ENCODE results near the gene JPH2.

JPH2 gene

DNA sequence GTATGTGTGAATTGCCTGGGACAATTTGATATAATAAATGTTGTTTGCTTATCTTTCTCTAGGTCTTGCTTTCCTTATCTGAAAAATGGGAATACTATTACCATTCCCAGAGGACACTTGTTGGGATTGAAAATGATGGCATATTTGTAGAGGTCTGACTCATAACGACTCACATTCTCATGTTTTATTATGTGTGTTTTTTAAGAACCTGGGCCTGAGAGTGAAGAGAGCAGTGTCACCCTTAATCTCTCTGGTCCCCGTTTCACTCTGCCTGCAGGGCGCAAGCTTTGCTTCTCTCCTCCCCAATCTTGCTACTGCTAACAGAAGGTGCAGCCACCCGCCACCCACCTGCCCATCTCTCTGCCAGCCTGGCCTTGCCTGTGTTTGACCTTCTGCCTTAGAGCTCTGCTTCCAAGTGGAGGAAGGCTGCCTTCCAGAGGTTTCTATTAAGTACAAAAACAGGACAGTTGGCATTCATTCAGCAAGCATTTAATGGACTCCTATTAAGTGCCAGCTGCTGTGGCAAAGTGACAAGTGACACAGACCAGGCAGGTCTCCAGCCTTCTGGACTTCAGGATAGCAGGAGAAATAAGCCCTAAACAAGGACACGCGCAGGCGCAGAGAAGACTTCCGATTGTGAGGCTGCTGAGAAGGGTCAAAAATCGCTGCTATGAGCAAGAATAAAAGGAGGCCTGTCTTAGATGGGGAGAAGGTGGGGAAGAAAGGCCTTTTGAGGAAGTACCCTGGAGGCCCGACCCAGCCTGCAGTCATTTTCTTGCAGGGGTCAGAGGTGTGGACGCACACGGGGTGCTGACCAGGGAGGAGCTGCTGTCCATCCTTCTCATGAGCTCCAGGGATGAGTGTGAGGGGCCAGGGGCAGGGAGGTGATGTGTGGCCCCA, 112.5 kb downstream of the JPH2 start:
- DNase-seq = no peak

DNA sequence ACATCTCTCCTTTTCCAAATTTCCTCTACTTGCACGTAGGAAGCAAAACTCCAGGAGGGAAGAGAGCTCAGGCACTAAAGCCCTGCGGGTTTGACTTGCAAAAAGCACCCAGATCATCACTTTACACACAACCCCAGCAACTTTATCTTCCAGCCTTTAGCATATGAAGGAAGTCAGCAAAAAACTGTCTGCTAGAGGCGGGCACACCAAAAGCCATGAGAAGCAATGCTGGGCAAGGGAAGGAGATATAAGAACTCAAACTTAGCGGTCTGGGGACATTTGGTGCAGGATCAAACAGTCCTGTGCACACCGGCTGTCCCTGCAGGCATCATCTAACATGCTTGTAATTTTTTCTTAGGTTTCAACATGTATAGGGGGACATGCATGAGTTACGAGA, 113.3 kb downstream of the JPH2 start:
- DNase-seq = no peak

DNA sequence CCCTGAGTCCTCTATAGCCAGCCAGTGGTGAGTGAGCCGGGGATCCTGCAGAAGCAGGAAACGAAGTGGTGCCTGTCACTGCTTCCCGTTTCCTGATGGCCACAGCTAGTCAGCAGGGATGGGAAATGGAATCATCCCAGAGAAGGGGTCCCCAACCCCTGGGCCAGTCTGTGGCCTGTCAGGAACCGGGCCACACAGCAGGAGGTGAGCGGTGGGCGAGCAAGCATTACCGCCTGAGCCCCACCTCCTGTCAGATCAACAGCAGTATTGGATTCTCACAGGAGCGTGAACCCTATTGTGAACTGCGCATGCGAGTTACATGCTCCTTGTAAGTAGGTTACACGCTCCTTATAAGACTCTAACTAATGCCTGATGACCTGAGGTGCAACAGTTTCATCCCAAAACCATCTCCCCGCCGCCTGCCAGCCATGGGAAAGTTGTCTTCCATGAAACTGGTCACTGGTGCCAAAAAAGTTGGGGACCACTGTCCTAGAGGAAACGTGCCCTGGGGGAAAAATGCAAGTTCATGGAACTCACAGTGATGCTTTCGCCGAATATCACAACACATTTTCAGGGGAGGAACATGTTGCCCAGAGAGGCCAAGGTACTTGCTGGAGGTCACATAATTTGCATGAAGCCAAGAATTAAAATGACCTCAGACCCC, 113.8 kb downstream of the JPH2 start:
- no peak for DNase-seq

DNA sequence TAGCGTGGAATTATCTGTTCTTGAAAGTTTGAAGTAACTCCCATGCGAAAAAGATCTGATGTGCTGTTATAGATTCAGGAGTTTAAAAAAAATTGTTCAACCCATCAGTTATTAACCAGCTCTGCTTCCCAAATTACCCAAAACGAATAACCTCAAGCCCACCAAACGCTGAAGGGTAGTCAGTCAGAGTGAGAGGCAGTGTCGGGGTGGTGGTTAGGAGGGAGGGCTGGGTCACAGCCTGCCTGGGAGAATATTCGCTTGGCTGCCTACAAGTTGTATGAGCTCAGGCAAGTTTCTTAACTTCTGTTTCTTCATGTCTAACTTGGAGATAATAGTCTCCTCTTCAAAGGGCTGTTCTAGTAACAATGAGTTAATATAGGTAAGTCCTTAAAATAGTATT, 114.6 kb downstream of the JPH2 start:
- DNase-seq = no peak

DNA sequence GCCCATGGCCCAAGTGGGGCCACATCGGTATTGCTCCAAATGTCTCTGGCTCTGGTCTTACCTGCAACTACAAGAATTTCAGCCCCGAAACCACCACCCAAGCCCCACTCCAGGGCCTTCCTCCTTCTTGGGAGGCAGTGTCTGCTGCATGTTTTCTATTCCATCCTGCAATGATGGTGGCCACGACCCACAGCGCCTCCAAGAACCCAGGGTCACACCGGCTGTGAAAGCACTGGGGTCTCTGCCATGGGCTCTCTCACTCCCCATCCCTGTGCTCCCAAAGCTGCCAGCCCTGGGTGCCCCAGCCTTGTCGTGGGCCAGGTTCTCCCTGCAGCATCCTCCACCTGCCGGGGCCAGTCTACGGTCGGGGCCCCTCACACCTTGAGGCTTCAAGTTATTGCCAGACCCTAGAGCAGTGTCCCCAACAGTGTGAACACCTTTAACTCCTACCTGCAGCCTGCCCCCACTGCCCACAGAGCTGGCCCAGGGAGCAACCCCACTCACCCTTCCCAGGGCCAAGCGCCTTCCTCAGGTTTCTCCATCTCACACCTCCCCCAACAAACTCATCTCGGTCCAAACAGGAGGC, 115.4 kb downstream of the JPH2 start:
- DNase-seq = no peak

DNA sequence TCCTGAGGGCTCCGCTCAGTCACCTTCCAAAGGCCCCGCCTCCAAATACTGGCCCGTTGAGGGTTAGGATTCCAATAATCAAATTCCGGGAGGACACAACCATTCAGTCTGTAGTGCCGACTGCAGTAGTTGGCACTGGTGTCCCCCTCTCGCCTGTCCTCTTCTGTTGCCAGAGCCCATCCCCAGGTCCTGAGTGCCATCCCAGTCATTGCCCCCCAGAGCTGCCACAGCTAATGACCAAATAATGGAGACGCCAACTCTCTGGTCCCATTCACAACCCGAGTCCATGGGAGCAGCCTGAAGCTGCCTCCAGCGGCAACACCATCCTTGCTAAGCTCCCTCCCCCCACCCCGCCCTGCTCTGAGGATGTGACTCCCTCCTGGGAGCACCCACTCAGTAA, 115.9 kb downstream of the JPH2 start:
- no peak for DNase-seq

DNA sequence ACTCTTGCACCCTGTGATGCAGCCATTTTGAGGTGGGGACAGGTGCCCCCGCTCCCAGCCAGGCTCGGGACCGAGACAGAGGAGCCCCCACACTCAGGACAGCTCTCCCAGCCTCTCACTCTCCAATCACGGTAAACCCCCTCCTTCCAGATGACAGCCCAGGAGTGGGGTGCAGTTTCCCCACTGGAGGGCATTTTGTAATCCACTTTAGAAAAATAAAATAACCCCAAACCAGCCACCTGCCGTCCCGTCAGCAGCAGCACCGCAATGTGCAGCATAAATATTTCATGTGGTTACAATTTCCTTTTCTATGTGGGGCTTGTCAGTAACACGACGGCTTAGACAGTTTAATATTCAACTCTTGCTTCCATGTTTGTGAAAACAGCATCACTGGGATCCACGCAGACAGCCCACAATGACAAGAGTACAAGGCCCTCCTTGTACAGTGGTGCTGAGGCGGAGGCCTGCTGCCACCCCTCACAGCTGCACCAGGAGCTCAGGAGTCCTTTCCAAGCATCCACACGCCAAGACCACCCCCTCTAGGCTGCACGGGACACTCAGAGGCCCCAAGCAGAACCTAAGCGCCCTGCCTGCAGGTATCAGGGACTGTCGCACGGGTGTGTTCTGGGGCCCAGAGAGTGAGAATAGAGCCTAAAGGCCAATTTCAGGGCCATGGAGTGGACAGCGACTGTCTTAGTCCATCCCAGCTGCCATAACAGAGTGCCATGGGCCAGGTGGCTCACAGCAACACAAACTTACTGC, 116.7 kb downstream of the JPH2 start:
- DNase-seq = peak in 4 of 5 donors; percentile 31 to 76 (median 38)

DNA sequence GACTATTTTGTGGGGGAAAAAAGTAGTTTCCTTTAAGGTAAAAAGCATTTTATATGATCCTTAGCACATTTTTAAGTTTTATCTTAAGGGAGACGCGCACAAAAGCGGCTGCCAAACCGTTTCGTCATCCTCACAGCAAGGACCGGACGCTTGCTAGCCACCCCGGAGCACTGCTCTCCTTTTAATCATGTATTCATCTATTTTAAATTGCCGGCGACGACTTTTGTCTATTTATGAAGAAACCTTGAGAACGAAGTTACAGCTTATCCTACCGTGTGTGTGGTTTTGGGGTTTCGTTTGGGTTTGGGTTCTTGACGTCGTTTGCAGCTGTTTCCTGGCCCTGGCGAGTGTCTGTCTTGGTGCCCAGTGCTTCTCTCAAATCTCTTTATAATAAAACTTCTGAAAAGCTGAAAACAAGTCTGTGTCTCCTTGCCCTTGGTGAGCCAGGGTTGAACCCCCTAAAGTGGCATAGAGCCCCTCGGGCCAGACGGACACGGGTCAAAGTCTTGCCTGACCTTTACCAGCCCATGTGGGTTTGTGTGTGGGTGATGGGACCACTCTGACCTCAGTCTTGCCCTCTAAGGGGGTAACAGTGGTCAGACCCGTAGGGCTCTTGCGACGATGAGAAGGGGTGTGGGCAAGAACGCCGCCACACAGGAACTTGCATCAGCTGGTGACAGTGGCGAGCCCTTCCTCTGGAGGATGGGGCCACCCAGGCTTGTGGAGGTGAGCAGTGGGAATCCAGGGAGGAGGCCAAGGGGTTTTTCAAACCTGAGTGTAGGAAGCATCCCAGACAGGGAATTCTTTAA, 117.6 kb downstream of the JPH2 start:
- DNase-seq = peak in 4 of 5 donors; percentile 50 to 95 (median 65)

DNA sequence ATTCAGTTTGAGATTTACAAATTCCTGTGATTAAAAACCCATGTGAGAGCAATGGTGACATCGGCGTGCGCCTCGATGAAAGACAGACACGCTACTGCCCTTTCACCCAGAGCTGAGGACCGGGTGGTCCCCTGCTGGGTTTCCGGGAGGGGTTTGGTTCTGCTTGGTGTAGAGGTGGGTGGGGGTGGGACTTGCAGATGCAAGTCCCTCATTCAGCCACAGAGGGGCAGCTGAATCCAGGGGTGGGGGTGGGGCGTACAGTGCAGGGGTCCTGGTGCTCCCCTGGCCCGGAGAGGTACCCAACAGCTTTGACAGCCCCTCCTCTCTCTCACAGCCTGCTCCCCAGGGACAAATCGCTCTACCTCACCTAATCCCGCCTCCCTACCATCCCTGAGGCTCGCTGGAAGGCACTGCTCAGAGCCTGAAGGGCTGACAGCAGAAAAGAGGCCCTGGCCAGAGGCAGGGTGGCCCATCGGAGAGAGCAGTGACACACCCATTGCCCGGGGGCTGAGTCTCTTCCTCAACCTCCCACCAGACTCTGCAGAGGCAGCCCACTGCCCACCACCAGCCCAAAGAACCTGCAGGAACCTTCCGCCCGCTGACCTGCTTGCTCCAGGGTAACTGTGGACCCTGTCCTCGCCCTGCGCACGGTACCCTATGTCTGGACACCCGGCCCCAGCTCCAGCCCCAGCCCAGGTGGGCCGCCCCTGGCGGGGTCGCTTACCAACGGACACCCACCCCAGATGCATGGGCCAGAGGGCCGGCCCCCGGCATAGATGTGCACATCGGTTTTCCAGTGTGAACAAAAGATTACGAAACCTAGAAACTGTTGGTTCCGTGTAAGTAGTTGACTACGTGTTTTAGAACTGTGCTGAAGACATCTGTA, 118.4 kb downstream of the JPH2 start:
- DNase-seq = no peak

DNA sequence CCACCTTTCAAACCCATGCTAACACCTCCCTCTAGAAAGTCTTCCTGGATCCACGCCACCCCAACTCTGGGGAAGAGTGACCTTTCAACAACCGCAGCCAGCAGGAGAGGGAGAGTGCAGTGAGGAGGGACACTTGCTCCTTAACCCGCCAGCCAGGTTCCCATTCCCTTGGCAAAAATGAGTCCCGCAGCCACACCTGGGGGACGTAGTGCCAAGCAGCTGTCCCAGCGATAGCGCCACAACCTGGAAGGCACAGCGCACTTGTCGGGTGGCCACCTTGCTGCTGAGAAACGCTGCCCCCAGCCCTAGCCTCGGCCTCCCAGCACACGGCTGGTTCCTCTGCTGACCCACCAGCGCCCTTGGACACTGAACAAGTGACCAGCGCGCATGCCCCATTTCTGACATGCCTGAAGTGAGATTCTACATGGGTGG, 119.3 kb downstream of the JPH2 start:
- no peak for DNase-seq

DNA sequence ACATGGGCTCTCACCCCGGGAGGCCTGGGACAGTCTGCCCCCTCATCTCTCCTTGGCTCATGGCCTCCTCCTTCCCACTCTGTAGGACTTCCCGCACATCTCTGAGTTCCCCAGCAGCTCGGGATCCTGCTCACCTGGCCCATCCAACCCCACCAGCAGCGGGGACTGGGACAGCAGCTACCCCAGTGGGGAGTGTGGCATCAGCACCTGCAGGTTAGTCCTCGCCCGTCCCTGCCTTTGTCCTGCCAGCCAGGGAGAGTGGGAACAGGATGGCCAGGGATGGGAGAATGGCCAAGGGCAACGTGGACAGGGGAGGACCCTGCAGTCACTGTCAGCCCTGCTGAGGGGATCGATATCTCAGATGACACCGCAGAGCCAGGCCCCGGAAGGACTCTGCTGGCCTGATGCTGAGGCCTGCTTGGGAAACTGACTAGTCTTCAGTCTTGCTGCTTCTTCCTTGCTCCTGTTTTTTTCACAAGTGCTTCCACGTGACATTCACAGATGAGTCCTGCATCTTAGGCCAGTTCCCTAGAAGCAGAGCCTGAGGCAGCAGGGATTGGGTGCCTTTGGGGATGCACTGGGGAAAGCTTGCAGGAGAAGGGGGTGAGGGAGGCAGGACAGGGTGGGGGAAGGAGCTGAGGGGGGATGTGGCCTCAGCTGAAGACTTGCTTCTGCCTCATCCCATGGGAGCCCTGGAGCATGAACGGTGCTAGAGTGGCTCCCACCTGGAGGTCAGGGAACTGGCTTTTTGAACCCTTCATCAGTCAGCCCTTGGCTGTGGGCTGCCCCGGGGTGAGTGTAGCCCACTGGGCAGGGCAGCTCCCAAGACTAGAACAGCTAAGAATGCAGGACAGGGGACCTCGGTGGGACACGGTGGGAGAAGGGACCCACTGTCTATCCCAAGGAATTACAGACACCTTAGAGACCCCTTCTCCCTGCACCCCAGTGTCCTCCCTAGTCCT, 120.1 kb downstream of the JPH2 start:
- DNase-seq = no peak

DNA sequence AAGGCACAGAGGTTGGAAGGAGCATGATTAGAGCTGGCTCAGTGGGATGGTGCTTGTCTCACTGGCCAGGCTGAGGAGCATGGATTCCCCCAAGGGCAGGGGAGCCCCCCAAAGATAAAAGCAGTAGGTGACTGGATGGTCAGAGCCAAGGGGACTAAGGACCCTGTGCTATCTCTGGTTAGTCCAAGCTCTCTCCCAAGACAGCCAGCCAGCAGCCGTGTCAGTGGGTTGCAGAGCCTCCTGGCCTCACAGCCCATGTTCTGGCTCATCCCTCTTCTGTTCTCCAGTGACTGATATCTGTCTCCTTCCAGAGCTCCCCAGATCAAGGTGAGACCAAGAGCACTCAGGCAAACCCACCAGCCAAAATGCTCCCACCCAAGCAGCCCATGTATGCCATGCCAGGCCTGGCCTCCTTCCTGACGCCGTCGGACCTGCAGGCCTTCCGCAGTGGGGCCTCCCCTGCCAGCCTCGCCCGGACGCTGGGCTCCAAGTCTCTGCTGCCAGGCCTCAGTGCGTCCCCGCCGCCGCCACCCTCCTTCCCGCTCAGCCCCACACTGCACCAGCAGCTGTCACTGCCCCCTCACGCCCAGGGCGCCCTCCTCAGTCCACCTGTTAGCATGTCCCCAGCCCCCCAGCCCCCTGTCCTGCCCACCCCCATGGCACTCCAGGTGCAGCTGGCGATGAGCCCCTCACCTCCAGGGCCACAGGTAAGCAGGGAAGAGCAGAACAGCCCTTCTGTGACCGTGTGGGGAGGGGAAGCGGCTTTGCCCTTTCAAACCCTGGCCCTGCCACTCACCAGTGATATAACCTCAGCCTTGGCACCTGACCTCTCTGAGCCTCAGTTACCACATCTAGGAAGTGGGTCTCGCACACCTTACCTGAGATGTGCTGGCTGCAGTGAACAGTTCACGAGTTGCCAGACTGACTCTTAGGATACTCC, 121.3 kb downstream of the JPH2 start:
- no peak for DNase-seq

DNA sequence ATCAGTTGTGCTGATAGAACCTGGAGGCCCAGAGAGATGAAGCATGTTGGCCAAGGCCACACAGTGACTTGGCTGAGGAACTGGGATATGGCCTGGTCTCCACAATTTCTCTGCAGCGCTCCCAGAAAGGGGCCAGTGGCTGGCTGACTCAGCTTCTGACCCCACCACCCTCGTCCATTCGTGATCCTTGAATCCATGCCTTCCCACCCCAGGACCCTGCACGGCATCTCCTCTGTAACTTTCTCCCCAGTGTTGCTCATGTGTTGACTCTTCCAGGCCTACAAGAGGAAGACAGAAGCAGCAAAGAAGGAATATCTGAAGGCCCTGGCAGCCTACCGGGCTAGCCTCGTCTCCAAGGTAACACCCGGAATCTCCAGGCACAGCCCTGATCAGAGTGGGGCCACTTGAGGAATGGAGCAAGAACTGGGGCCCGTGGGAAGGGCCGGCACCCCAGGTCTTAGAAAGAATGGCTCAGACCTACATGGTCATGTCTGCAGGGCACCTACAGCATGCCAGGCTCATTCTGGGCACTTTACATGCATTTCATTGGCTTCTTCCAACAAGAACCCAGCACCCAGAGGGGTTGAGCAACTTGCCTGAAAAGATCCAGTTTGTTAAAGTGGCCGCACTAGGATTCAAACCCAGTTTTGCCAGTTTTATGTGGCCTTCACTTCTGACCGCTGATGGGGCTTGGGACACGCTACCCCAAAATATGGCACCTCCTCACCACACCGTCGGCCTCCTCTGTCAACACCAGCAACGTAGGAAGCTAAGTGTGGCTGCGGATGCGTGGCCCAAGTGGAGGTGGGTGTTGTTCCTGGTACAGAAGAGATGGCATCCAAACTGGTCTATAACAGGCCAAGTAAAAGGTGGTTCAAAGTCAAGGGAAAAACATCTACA, 122.2 kb downstream of the JPH2 start:
- DNase-seq = no peak

Measured in T-helper 1 cell (primary cell).